Sciatic nerve (tissue), 2 donors: ENCODE measurements around the gene ADCY5. TPM values are rescaled to one million over a fixed set of nuclear protein-coding genes. Genes with fewer than 3 reads are reported as not detected.
"Not testable (repeated sequence)": the region's sequence is repeated elsewhere in the genome, so short reads cannot be mapped to it uniquely, and the experiment has no call there.

ENCODE experiments used
- ATAC-seq: fragments of 200-7000 bp; cut with Tn5 transposase; one replicate; pipeline ENCODE4 v1.9.1; 2020; ENCODE audit warnings: mild to moderate bottlenecking, moderate library complexity
- DNase-seq: peaks from one replicate; pipeline ENCODE4 v3.0.0-alpha.2; 2020; ENCODE audit warnings: low spot score
- intact Hi-C: fragments of 100-400 bp; cut with DNase I; formaldehyde crosslinking; loops from one replicate; pipeline ENCODE4 v1.14.2; 2022
- total RNA-seq: library from RNA; stranded (reverse); fragmentation: NEBNext Ultra II Directional; extraction: Animal tissue kit (Norgen Biotek cat#: 25700); gene quantifications from one replicate; pipeline ENCODE4 v1.2.1, GENCODE V29; 2021
- donor health status: DM: no; HTN: no; CAD: no.
- donor health status: DM: no; HTN: no; CAD: no.

ADCY5 gene
- total RNA-seq, result 16.8 TPM

- ATAC-seq (peak; percentile 30), DNase-seq (peak; percentile 58)
- intact Hi-C loops, result no loop called here
Observed at GRCh38 chr3:123448536-123449101, at the start of gene ADCY5. TSS of gene ADCY5 (minus strand) at chr3:123449090. CDS start at chr3:123448545, 545 bp downstream.

DNA sequence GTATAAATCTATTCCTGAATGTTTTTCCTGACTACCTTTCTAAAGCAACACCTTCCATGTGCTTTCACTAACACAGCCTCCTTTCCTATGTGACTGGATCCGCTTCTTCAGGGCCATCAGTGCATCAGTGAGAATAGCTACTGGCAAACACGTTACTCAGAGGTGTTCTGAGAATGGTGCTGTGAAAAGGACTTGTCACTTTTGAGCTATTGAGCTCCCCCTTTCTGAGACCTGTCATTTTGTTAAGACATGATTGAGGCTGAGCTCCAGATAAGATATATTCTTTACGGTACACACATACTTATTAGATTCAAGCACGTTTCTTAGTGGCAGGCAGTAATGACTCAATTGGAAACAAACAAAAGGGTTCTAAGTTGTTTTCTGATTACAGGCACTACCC is 45.0 kb upstream of the ADCY5 start:
- no peak for DNase-seq
- intact Hi-C loops, result loop anchor here (10.0 kb wide), 1 partner anchor 169 kb away; no protein-coding TSS in a partner anchor
- ATAC-seq, result no peak

DNA sequence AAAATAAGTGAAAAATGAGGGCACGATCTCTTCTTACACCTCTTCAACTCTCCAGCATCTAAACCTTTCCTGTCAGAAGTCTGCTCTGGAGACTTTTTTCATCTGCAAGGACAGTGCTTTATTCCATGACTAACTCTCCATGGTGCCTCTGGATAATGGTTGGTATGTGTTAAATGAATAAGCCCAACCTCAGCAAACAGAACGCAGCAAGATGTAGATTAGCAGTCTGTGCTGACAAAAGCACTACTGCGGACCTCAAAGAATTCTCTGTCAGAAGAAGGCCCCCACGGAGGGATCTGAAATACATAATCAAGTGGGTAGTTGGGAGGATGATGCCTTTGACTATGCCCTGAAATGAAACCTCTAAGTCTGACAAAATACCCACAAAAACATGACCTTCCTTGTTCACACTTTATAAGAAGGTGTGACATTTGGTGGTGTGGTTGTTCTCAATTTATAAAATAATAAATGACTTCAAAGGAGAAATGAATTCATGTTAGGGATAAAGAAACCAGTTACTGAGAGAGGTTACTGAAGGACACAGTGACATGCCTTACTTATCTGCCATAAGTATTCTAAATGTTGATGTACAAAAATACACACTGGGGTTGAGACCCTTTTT is 43.2 kb upstream of the ADCY5 start:
- DNase-seq, result no peak
- ATAC-seq, result no peak
- intact Hi-C loops, result loop anchor here (10.0 kb wide), 1 partner anchor 167 kb away; no protein-coding TSS in a partner anchor

DNA sequence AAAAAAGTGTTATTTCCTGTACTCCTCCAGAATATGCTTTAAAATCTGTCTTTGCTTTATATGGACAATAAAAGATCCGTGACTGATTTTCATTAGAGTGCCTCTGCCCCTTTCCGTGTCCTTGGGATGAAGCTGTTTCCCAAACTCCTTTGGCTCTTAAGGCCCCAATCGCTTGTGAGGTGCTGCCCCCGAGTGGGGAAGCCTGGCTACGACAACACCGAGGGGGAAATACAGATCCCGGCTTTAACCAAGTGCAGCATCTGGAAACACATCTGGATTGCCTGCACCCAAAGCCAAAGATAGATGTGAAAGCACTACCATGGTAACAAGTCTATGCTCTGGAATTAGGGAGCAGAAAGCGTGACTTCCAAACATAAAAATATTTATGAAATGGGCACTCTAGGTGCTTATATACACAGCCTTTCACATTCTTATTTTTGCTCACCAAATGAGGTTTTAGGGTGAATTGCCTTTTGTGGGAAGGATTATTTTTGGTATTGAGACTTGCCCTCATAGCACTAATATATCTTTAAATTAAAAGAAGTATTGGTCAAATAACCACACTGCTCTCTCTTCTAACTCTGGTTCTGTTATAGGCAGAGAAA is 40.6 kb upstream of the ADCY5 start:
- ATAC-seq, result peak; percentile 89
- intact Hi-C loops, result loop anchor here (5.0 to 10.0 kb wide), 2 partner anchors 165 to 1198 kb away; no protein-coding TSS in a partner anchor
- peak; percentile 84 for DNase-seq

DNA sequence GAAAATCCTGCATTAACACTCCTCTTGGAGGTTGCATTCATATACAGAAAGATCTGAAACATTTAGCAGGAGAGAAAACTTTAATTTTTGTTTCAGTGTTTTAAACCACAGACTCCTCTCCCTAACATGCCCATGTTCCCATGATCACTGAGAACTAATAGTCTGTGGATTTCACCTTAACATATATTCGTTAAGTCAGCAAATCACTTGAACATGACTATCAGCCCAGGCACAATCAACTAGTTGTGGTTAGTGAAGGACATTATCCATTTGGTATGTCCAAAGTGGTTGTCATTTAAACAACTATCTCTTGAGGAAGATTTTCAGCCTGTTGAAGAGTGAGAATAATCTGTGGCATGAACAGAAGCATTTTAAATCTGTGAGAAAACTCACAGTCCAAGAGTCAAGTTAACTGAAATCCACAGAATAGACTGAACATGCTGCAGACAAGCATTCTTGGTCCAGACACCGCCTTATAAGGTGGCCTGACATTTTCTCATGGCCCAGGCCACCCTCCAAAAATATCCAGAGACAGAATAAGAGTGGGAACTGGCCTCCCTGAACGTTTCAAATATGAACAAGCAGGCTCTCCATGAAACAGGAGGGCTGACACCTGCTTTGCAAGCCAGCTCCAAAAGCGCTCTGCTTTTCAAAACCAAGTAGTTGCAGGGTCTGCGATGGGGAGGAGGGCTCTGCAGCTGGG is 39.9 kb upstream of the ADCY5 start:
- no peak for DNase-seq
- intact Hi-C loops, result loop anchor here (5.0 kb wide), 1 partner anchor 1199 kb away; no protein-coding TSS in a partner anchor
- peak; percentile 35 for ATAC-seq

DNA sequence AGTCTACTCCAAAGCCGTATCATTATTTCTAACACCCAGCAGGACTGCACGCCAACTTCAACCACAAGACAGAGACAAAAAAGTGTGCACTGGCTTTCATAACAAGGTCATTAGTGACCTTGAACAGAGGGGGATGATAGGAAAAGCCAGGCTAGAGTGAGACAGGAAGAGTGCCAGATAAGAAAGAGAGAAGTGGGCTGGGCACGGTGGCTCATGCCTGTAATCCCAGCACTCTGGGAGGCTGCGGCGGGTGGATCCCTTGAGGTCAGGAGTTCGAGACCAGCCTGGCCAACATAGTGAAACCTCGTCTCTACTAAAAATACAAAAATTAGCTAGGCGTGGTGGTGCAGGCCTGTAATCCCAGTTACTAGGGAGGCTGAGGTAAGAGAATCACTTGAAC is 38.2 kb upstream of the ADCY5 start:
- intact Hi-C loops, result loop anchor here (5.0 kb wide), 1 partner anchor 1200 kb away; no protein-coding TSS in a partner anchor
- not testable (repeated sequence) for DNase-seq

GRCh38 chr3:123486460-123486859 is 37.6 kb upstream of the ADCY5 start:
- no peak for ATAC-seq
- intact Hi-C loops, result loop anchor here (5.0 kb wide), 1 partner anchor 1201 kb away; no protein-coding TSS in a partner anchor
- DNase-seq, result no peak

More for the DNA sequence above, 38.2 kb upstream of the ADCY5 start:
- ATAC-seq, result not testable (repeated sequence)

DNA sequence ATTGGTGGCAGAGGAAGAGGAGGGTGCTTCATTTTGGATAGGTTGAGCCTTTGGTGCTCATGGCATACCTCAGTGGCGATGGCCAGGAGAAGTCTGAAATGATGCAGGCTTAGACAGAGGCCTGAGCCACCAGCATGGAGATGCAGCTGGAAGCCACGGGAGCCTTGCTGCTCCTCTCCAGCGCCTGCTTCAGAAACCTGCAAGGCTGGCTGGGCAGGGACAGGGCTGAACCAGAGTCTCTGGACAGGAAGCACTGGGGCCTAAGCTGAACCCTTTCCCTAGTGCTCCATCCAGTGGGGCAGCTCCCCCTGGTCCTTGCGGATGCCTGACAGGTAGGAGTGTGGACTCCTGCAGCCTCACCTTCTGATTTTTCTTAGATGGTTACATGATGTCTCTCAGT is 36.7 kb upstream of the ADCY5 start:
- DNase-seq, result no peak
- intact Hi-C loops, result loop anchor here (5.0 kb wide), 1 partner anchor 1202 kb away; no protein-coding TSS in a partner anchor
- ATAC-seq, result no peak

DNA sequence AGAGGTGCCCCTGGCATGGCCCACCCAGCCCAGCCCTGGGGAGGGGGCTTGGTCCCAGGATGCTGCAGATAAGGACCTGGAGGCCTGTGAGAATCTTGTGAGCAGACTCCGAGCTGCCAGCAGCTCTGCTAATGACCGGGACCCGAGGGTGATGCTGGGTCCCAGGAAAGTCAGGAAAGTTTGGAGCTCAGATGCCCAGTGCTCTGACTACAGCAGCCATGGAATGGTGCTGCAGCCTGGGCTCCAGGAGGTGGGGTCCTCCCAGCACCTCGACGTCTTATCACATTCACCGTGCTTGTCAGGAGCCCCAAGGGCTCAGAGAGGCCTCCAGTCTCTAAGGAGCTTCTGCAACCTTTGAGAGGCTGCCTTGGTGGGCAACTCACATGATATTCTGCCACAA is 34.3 kb upstream of the ADCY5 start:
- peak; percentile 20 for ATAC-seq
- intact Hi-C loops, result no loop called here
- no peak for DNase-seq

DNA sequence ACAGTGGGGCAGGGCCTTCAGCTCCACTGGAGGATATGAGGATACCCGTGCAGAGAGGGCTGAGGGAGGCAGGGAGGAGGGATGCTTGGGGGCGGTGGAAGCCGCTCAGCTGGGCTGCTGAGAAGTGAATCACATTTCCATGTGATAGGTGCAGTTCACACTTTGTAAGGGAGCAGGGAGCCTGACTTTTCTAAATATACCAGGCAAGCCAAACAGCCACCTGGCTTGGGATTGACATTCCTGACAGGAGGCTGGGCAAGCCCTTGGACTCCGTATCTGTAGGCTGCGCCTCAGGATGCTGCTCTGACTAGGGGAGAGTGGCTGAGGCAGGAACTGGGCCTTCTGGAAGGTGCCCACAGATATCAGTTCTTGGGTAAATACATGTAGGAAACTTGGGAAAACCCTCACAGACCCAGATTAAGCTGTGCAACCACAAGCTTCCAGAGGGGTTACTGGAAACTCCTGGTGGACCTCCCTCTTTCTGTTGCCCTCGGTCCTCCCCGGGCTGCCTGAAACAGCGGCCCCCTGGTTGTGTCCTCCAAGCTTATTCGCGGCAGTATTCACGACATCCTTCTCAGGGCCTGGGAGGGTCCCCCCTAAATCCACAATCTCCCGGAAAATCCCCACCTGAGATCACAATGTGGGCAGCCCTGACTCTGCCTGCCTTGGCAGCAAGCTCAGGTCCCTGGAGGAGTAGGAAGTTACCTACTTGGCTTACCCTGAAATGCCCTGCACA is 33.0 kb upstream of the ADCY5 start:
- DNase-seq, result no peak
- no peak for ATAC-seq
- intact Hi-C loops, result no loop called here

GRCh38 chr3:123481071-123481470 is 32.2 kb upstream of the ADCY5 start:
- intact Hi-C loops, result no loop called here
- ATAC-seq (no peak), DNase-seq (no peak)

DNA sequence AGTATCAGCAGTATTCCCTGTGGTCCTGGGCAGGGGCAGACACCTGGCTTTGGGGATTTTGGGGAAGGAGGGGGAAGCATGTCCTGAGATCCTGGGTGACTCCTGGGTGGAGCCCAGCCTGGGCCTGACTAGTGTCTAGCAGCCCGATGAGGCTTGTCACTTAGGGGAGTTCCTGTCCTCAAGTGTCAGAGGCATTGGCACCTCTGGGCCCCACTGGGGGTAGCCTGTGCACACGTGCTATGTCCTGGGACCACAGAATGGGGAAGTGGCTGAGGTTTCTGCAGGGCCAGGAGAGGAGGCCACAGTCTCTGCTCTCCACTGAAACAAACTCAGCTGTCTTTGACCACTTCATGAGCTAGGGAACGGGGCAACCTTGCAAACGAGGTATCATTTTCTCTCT is 31.5 kb upstream of the ADCY5 start:
- ATAC-seq, result no peak
- intact Hi-C loops, result no loop called here
- DNase-seq, result no peak

DNA sequence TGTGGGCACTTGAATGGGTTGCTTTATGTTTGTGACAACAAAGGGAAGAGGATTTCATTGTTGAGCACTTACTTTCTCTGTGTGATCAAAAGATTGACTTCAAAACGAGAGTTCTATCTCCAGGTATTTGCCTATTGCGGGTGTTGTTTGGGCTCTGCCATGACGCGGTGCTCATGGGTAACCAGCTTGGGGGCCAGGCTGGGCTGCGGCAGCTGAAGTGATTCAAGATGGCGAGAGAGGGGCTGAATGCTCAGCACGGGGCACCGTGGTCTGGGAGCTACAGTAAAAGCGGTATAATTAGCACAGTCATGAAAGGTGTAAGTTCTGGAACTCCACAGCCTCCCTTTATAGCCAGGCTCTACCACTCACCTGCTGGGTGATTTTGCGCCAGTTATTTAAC is 31.0 kb upstream of the ADCY5 start:
- intact Hi-C loops, result no loop called here
- ATAC-seq (no peak), DNase-seq (no peak)

DNA sequence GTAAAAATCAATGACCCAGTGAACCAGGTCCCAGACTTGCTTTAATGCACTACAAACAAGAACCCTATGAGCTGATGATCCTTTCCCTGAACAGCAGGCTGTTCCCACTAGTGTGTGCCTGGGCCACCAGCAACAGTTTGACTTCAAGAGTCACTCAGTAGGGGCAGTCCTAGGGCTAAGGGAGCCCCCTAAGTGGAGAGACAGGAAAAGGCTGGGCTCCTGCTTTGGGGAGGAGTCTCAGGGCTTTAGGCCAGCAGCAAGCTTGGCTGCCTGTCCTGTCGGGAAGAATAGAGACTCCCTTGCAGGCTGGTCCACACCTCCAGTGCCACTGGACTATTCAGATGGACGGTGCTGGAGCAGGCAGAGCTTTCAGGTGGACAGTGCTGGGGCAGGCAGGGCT is 29.4 kb upstream of the ADCY5 start:
- ATAC-seq, result no peak
- no peak for DNase-seq
- intact Hi-C loops, result no loop called here

GRCh38 chr3:123476967-123477750 is 28.3 kb upstream of the ADCY5 start:
- no peak for DNase-seq
- intact Hi-C loops, result no loop called here
- ATAC-seq, result no peak

DNA sequence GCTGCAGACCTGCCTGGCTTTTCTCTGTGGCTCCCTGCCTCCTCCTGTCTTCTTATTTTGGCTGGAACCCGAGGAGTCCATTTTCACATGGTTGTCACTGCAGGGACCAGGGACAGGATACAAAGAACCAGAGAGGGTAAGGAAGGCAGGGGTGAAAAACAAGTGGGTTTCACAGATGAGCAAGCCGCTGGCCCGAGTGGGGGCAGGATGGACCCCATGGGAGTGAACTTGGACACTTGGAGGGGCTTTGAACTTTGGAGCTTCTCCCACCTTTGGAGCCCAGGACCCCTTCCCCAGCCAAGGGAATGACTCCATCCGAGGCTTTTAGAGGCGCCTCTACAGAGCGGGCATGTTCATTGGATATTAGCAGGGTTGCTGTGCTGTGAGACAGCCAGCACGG is 26.9 kb upstream of the ADCY5 start:
- ATAC-seq, result no peak
- intact Hi-C loops, result no loop called here
- no peak for DNase-seq

GRCh38 chr3:123471106-123471505 is 22.2 kb upstream of the ADCY5 start:
- ATAC-seq (no peak), DNase-seq (peak; percentile 13)
- intact Hi-C loops, result no loop called here

DNA sequence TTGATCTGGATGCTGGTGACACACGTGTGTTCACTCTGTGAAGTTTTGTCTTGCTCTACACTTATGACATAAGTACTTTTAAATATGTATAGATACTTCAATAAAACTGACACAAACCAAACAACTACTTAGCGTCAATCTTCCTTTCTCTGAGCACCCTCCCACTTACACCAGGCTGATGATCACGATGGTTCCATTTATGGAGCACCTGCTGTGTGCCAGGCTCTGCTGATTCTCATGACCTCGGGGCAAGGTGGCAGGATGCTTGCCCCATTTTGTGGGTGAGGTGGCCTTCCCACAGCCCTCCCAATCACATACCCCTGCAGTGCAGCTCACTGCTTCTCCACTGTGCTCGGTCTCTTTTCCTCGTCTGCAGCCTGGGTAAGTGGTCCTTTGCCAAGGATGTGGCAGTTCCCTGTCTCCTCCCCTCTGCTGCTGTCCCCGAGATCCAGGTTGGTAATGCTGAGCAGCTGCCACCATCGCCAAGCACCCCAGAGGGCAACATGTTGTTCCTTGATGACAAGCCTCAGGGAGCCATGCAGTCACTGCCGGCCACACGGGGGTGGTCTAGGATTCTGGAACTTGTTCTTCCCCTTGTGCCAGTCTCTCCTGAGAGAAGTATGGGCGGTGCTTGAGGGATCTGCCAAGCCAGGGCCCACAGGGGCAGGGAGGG is 20.6 kb upstream of the ADCY5 start:
- intact Hi-C loops, result no loop called here
- peak; percentile 42 for DNase-seq
- no peak for ATAC-seq
